Spleen (tissue), 11 donors: ENCODE data around the gene ADH6. TPM values are rescaled to one million over a fixed set of nuclear protein-coding genes. Genes with fewer than 3 reads are reported as not detected.

Experiments used
- DNase-seq: peaks from one replicate; pipeline ENCODE4 v3.0.0-alpha.2; 2020
- H3K27ac ChIP-seq, 8 donors: fragments of 200-600 bp; sonication (generic) in 7 of 8; 1 replicate in 4 of 8; 2 replicates in 4 of 8; pipeline versions ENCODE4 v1.5.0 to v1.8.0; 2016 to 2021; ENCODE audit warnings: inconsistent platforms in 4 of 8, mild to moderate bottlenecking in 4 of 8, moderate library complexity in 1 of 8
- H3K27me3 ChIP-seq, 7 donors: fragments of 200-600 bp; sonication (generic) in 6 of 7; replicated peaks in 1 of 7; 1 replicate in 4 of 7; 2 replicates in 3 of 7; pipeline versions ENCODE4 v1.5.0 to v1.8.0; 2016 to 2021; ENCODE audit warnings: inconsistent platforms in 3 of 7, mild to moderate bottlenecking in 1 of 7
- H3K36me3 ChIP-seq, 6 donors: fragments of 200-600 bp; sonication (generic) in 5 of 6; 1 replicate in 4 of 6; 2 replicates in 2 of 6; pipeline versions ENCODE4 v1.5.0 to v1.8.0; 2016 to 2021; ENCODE audit warnings: inconsistent platforms in 2 of 6
- H3K4me1 ChIP-seq, 6 donors: fragments of 200-600 bp; sonication (generic) in 5 of 6; 1 replicate in 3 of 6; 2 replicates in 3 of 6; pipeline versions ENCODE4 v1.5.0 to v1.8.0; 2016 to 2021; ENCODE audit warnings: inconsistent platforms in 3 of 6
- H3K4me3 ChIP-seq, 8 donors: fragments of 200-600 bp; sonication (generic) in 7 of 8; 1 replicate in 4 of 8; 2 replicates in 4 of 8; pipeline versions ENCODE4 v1.5.0 to v1.8.0; 2016 to 2021; ENCODE audit warnings: inconsistent platforms in 4 of 8, mild to moderate bottlenecking in 4 of 8, moderate library complexity in 2 of 8
- H3K9me3 ChIP-seq, 8 donors: fragments of 200-600 bp; sonication (generic) in 7 of 8; 1 replicate in 4 of 8; 2 replicates in 4 of 8; pipeline versions ENCODE4 v1.5.0 to v1.8.0; 2016 to 2021; ENCODE audit warnings: inconsistent platforms in 4 of 8
- POLR2A ChIP-seq, 3 donors: fragments of 450-650 bp; IDR thresholded peaks; one replicate each; pipeline ENCODE4 v1.5.1; 2017; ENCODE audit warnings: antibody characterized with exemption in 3 of 3, mild to moderate bottlenecking in 1 of 3
- POLR2AphosphoS5 ChIP-seq, 3 donors: sonication (generic); formaldehyde crosslinking; IDR thresholded peaks; one replicate each; pipeline ENCODE4 v1.5.1; 2017; ENCODE audit warnings: antibody characterized with exemption in 3 of 3
- WGBS, 5 donors: extraction: QIAGEN DNeasy Blood & Tissue Kit in 3 of 5; methylation state at CpG; one replicate each; pipeline versions ENCODE4 v1.1.5 to v1.1.7; 2013 to 2018; 5-methylcytosine and 5-hydroxymethylcytosine counted together
- intact Hi-C: fragments of 100-400 bp; cut with DNase I; formaldehyde crosslinking; loops from one replicate; pipeline ENCODE4 v1.15.0; 2023; ENCODE audit warnings: low total_unique reads
- polyA plus RNA-seq, 3 donors: library from polyadenylated mRNA; stranded (reverse); fragments of 200-250 nt; gene quantifications; one replicate each; pipeline ENCODE4 v1.2.1, GENCODE V29; 2013
- total RNA-seq, 7 donors: library from RNA; depleted of rRNA in 3 of 7; stranded (reverse); fragments of >200 nt in 3 of 7; fragmentation: NEBNext Ultra II Directional in 4 of 7; extraction: Animal tissue kit (Norgen Biotek cat#: 25700) in 4 of 7; gene quantifications; one replicate each; pipeline versions ENCODE4 v1.1.0 to v1.2.1, GENCODE V29; 2016 to 2021
- TF ChIP-seq, protein P1 (sequence below), 11 experiments: fragments of 200-600 bp in 7 of 11; fragments of 450-650 bp in 4 of 11; sonication (generic) in 4 of 11; IDR thresholded peaks in 8 of 11; conservative IDR thresholded peaks in 3 of 11; 1 replicate in 7 of 11; 2 replicates in 4 of 11; pipeline versions ENCODE4 v1.4.0 to v1.8.0; 2016 to 2021; ENCODE audit warnings: antibody characterized with exemption in 11 of 11, inconsistent platforms in 4 of 11, mild to moderate bottlenecking in 1 of 11
- donor health status: healthy with polysubstance abuse.
- donor health status: DM: no; HTN: no; CAD: no; lungs with moderate emphysema.
- donor health status: DM: no; HTN: no; CAD: no.
- donor health status: Bipolar disorder and iron deficiency.
- donor health status: healthy.
- donor health status: DM: no; HTN: no; CAD: no.
- donor health status: DM: yes; HTN: yes; CAD: no.

The ADH6 gene
- total and polyA plus RNA-seq, 10 donors = 0.02 to 0.03 TPM; not detected in 8

DNA sequence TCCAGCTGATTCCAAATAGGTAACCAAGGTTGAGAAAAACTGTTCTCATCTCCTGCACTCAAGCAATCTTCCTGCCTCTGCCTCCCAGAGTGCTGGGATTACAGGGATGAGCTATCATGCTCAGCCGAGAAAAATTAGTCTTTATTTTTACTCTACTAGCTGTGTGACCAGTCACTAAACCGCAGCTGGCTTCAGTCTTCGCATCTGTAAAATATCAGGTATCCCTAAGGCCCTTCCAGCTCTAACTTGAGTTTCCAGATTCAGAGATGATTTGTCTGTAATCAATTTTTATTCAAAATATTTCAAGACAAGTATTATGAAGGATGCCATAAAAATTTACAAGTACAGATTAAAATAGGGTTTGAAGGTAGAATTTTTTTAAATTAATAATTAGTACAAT, 3.5 kb downstream of the ADH6 start:
- Histone ChIP-seq H3K4me3 (no peak overlapping the region), H3K27ac (no peak overlapping the region), H3K4me1 (no peaks in the 10 kb centered on the region), H3K9me3 (peaks cover 0 to 5% (median 0%) of the 10 kb centered on the region in 8 donors), H3K36me3 (no peaks in the 10 kb centered on the region), H3K27me3 (no peaks in the 10 kb centered on the region)
- no peak for TF ChIP-seq POLR2A (IDR thresholded peaks at IDR 0.05)
- no peak for TF ChIP-seq POLR2AphosphoS5 (IDR thresholded peaks at IDR 0.05)
- TF ChIP-seq, protein P1, sequence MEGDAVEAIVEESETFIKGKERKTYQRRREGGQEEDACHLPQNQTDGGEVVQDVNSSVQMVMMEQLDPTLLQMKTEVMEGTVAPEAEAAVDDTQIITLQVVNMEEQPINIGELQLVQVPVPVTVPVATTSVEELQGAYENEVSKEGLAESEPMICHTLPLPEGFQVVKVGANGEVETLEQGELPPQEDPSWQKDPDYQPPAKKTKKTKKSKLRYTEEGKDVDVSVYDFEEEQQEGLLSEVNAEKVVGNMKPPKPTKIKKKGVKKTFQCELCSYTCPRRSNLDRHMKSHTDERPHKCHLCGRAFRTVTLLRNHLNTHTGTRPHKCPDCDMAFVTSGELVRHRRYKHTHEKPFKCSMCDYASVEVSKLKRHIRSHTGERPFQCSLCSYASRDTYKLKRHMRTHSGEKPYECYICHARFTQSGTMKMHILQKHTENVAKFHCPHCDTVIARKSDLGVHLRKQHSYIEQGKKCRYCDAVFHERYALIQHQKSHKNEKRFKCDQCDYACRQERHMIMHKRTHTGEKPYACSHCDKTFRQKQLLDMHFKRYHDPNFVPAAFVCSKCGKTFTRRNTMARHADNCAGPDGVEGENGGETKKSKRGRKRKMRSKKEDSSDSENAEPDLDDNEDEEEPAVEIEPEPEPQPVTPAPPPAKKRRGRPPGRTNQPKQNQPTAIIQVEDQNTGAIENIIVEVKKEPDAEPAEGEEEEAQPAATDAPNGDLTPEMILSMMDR (IDR thresholded peaks at IDR 0.05 in 8 of 11, conservative IDR thresholded peaks at IDR 0.05 in 3 of 11) = no peak
- intact Hi-C loops = no loop called here
- 82 to 91% (median 89%) methylated on average over 3 of the region's 3 CpGs for WGBS, 5 donors
- no peak for DNase-seq

DNA sequence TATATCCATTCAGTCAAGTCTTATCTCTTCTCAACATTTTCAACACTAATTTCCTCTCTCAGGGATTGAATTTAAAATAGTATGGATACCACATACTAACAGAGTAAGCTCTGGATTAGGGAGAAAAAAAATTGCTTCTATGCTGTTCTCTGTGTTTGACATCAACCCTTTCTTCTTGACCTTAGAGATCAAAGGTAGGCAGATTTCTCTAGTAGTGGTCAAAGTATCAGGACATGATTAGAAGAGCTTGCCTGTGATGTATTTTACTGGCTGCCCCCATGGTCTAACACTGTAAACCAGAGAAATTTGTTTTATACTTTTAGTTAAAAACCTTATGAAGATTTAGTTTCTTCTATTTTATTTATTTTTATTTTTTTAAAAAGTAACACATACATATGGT, 8.3 kb downstream of the ADH6 start:
- TF ChIP-seq, protein P1 (IDR thresholded peaks at IDR 0.05 in 8 of 11, conservative IDR thresholded peaks at IDR 0.05 in 3 of 11) = no peak
- Histone ChIP-seq H3K4me1 (no peaks in the 10 kb centered on the region), H3K27me3 (no peaks in the 10 kb centered on the region), H3K9me3 (no peaks in the 10 kb centered on the region), H3K36me3 (no peaks in the 10 kb centered on the region), H3K4me3 (no peak overlapping the region), H3K27ac (no peak overlapping the region)
- DNase-seq = no peak
- intact Hi-C loops = no loop called here

DNA sequence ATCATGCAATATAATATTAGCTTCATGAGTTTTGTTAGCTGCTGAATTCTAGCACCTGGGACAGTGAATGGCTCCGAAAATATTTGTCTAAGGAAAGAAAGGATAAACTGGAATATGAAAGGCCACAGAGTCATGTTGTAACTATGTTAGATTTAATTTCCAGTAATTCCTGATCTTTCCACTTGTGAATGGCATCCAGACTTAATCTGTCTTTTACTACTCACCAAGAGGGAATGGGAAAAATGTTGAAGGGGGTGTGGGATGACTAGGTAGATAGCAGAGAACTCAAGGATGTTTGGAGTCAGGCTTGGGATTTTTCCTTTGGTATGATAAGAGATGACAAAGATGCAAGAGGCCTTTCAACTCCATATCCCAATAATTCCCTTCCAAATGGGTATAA, 9.4 kb downstream of the ADH6 start:
- Histone ChIP-seq H3K4me1 (no peaks in the 10 kb centered on the region), H3K4me3 (no peak overlapping the region), H3K27ac (no peak overlapping the region), H3K36me3 (no peaks in the 10 kb centered on the region), H3K27me3 (no peaks in the 10 kb centered on the region), H3K9me3 (no peaks in the 10 kb centered on the region)
- intact Hi-C loops = no loop called here
- 64 to 94% (median 89%) methylated on average over 1 of the region's 1 CpG for WGBS, 5 donors
- no peak for TF ChIP-seq POLR2A (IDR thresholded peaks at IDR 0.05)
- DNase-seq = no peak

DNA sequence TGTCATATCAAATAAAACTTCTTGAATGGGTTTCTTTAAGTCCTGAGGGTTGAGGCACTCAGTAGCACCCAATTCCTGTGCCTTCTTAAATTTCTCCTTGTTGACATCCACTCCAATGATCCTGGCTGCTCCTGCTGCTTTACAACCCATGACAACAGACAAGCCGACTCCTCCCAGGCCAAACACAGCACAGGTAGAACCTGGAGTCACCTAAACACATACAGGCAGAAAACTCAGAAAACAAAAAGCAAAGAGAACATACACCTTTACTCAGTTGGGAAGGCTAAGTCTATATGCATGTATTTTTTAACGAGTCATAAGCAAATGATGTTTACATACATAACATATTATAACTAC, 10.3 kb downstream of the ADH6 start:
- H3K27ac ChIP-seq = peak overlapping the region in 2 of 8 donors; percentile 3 to 10
- 88 to 97% (median 90%) methylated on average over 2 of the region's 2 CpGs for WGBS, 5 donors
- H3K9me3 ChIP-seq = no peaks in the 10 kb centered on the region
- H3K27me3 ChIP-seq = no peaks in the 10 kb centered on the region
- no peak overlapping the region for H3K4me3 ChIP-seq
- H3K4me1 ChIP-seq = no peaks in the 10 kb centered on the region
- no peaks in the 10 kb centered on the region for H3K36me3 ChIP-seq
- no peak for DNase-seq
- TF ChIP-seq POLR2A (IDR thresholded peaks at IDR 0.05) (no peak), POLR2AphosphoS5 (IDR thresholded peaks at IDR 0.05) (no peak)
- TF ChIP-seq, protein P1 (IDR thresholded peaks at IDR 0.05 in 8 of 11, conservative IDR thresholded peaks at IDR 0.05 in 3 of 11) = no peak
- intact Hi-C loops = no loop called here
